Mucosa of rectum (tissue), 2 donors: Measurements from ENCODE around the gene NCAM1.
"Not testable (repeated sequence)": the region's sequence is repeated elsewhere in the genome, so short reads cannot be mapped to it uniquely, and the experiment has no call there.

Experiments used
- H3K27ac ChIP-seq, 2 donors: one replicate each; pipeline ENCODE4 v1.7.0; 2013; ENCODE audit warnings: inconsistent platforms in 2 of 2, low read depth in 2 of 2, low read length in 2 of 2
- H3K27me3 ChIP-seq, 2 donors: one replicate each; pipeline ENCODE4 v1.7.0; 2013; ENCODE audit warnings: low read length in 2 of 2; ENCODE audit not compliant: control insufficient read depth in 2 of 2, insufficient read depth in 2 of 2
- H3K36me3 ChIP-seq, 2 donors: one replicate each; pipeline ENCODE4 v1.7.0; 2013; ENCODE audit warnings: low read length in 2 of 2; ENCODE audit not compliant: control insufficient read depth in 2 of 2, insufficient read depth in 2 of 2
- H3K4me1 ChIP-seq, 2 donors: one replicate each; pipeline ENCODE4 v1.7.0; 2013; ENCODE audit warnings: low read length in 2 of 2, mild to moderate bottlenecking in 1 of 2; ENCODE audit not compliant: control insufficient read depth in 2 of 2, insufficient read depth in 2 of 2
- H3K4me3 ChIP-seq, 2 donors: one replicate each; pipeline ENCODE4 v1.7.0; 2013; ENCODE audit warnings: low read length in 2 of 2
- H3K9ac ChIP-seq, 2 donors: one replicate each; pipeline ENCODE4 v1.7.0; 2013; ENCODE audit warnings: low read length in 2 of 2, low read depth in 1 of 2, mild to moderate bottlenecking in 1 of 2
- H3K9me3 ChIP-seq, 2 donors: one replicate each; pipeline ENCODE4 v1.7.0; 2013; ENCODE audit warnings: low read length in 2 of 2; ENCODE audit not compliant: control insufficient read depth in 2 of 2
- donor health status: healthy.
- donor health status: Normal muscosa, but diverticular disease.

Gene NCAM1

GRCh38 chr11:113289431-113290187 is 328.4 kb downstream of the NCAM1 start:
- Histone ChIP-seq H3K9ac (no peak overlapping the region), H3K27ac (no peak overlapping the region), H3K27me3 (no peaks in the 10 kb centered on the region), H3K9me3 (no peaks in the 10 kb centered on the region), H3K4me1 (no peaks in the 10 kb centered on the region), H3K4me3 (no peak overlapping the region), H3K36me3 (no peaks in the 10 kb centered on the region)

DNA sequence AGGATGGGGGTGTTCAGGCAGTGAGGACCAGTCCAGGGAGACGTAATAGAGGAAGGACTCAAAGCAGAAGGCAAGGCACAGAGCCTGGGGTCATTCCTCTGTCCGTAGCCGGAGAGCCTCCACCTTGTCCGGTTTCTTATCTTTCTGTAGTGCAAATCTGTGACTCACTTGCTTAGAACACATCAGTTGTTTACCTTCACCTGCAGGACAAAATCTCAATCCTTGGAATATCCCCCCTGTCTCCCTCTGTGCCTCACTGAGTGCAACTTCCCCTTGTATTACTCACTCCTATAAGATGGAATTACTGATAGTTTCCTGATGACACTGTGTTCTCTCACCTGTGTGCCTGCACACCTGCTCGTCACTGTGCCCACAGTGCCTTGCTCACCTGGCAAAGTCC is 332.7 kb downstream of the NCAM1 start:
- Histone ChIP-seq H3K36me3 (no peaks in the 10 kb centered on the region), H3K9ac (no peak overlapping the region), H3K27me3 (no peaks in the 10 kb centered on the region), H3K9me3 (no peaks in the 10 kb centered on the region), H3K27ac (no peak overlapping the region), H3K4me1 (no peaks in the 10 kb centered on the region), H3K4me3 (no peak overlapping the region)

GRCh38 chr11:113295993-113296392 is 334.8 kb downstream of the NCAM1 start:
- no peaks in the 10 kb centered on the region for H3K27me3 ChIP-seq
- no peaks in the 10 kb centered on the region for H3K36me3 ChIP-seq
- H3K27ac ChIP-seq: no peak overlapping the region
- H3K4me3 ChIP-seq: no peak overlapping the region
- H3K9me3 ChIP-seq: no peaks in the 10 kb centered on the region
- no peak overlapping the region for H3K9ac ChIP-seq
- H3K4me1 ChIP-seq: no peaks in the 10 kb centered on the region

GRCh38 chr11:113296447-113297205 is 335.4 kb downstream of the NCAM1 start:
- Histone ChIP-seq H3K36me3 (no peaks in the 10 kb centered on the region), H3K27me3 (no peaks in the 10 kb centered on the region), H3K4me3 (no peak overlapping the region), H3K27ac (no peak overlapping the region), H3K9me3 (no peaks in the 10 kb centered on the region), H3K9ac (no peak overlapping the region), H3K4me1 (no peaks in the 10 kb centered on the region)

DNA sequence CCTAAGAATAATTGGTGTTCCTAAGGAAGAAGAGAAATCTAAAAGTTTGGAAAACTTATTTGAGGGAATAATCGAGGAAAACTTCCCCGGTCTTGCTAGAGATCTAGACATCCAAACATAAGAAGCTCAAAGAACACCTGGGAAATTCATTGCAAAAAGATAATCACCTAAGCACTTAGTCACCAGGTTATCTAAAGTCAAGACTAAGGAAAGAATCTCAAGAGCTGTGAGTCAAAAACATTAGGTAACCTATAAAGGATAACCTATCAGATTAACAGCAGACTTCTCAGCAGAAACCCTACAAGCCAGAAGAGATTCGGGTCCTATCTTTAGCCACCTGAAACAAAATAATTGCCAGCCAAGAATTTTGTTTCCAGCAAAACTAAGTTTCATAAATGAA is 337.3 kb downstream of the NCAM1 start:
- not testable (repeated sequence) for H3K9ac ChIP-seq, H3K36me3 ChIP-seq, H3K4me1 ChIP-seq, H3K4me3 ChIP-seq, H3K27me3 ChIP-seq, H3K27ac ChIP-seq, H3K9me3 ChIP-seq

DNA sequence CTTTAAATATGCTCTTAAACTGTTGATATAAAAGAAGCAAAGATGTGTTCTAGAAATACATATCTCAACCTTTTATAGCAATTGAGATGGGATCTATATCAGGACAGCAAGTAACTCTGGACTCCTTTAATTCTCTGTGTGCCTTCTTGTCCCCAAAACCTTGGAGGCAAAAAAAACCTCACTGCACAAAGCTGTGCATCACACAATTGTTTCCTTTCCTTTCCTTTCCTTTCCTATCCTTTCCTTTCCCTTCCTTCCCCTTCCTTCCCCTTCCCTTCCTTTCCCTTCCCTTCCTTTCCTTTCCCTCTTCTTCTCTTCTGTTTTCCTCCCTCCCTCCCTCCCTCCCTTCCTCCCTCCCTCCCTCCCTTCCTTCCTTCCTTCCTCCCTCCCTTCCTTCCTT is 343.7 kb downstream of the NCAM1 start:
- no peaks in the 10 kb centered on the region for H3K27me3 ChIP-seq
- no peak overlapping the region for H3K9ac ChIP-seq
- no peak overlapping the region for H3K4me3 ChIP-seq
- no peak overlapping the region for H3K27ac ChIP-seq
- no peaks in the 10 kb centered on the region for H3K4me1 ChIP-seq
- no peaks in the 10 kb centered on the region for H3K36me3 ChIP-seq
- no peaks in the 10 kb centered on the region for H3K9me3 ChIP-seq

- Histone ChIP-seq H3K4me1 (no peaks in the 10 kb centered on the region), H3K36me3 (no peaks in the 10 kb centered on the region), H3K27ac (no peak overlapping the region), H3K9ac (no peak overlapping the region), H3K4me3 (no peak overlapping the region), H3K9me3 (no peaks in the 10 kb centered on the region), H3K27me3 (no peaks in the 10 kb centered on the region)
Observed at GRCh38 chr11:113305440-113306336, 344.5 kb downstream of the NCAM1 start.

DNA sequence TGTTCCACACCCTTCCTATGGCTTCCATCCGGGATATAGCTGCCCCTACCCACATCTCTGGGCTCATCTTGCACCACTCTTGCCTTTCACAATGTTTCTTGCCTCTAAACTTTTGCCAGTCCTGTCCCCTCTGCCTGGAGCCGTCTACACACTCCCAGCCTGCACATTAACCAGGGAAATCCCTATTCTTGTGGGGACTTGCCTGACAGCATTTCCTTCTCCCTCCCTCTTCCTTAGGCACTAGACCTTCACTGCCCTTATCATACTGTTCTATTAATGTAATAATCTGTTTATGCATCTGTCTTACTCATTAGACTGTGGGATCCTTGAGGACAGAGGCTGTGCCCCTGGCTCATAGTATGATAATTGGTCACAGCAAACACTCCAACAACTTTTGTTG is 347.4 kb downstream of the NCAM1 start:
- H3K27ac ChIP-seq: no peak overlapping the region
- H3K4me3 ChIP-seq: no peak overlapping the region
- no peaks in the 10 kb centered on the region for H3K27me3 ChIP-seq
- no peaks in the 10 kb centered on the region for H3K9me3 ChIP-seq
- H3K36me3 ChIP-seq: no peaks in the 10 kb centered on the region
- no peaks in the 10 kb centered on the region for H3K4me1 ChIP-seq
- no peak overlapping the region for H3K9ac ChIP-seq

DNA sequence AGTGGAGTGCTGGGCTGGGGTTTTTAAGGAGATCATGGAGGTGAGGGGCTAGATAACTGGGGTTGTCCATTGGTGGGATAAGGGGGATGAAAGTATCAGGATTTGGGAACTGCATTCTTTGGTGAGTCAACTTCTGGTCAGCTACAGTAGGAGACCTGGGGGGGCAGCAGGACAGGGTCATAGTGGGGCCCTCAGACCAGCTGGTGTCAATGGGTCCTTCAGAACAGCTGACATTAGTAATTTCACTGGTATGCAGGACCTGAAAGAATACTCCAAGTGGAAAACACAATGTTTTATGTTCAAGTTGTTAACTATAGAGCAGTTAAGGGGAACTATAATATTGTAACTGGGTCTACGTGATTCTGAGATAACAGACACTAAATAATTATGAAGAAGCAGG is 350.3 kb downstream of the NCAM1 start:
- Histone ChIP-seq H3K9me3 (no peaks in the 10 kb centered on the region), H3K27ac (no peak overlapping the region), H3K4me1 (peaks cover 0 to 16% of the 10 kb centered on the region in 2 donors), H3K27me3 (no peaks in the 10 kb centered on the region), H3K36me3 (no peaks in the 10 kb centered on the region), H3K9ac (no peak overlapping the region), H3K4me3 (no peak overlapping the region)

GRCh38 chr11:113313601-113314000 is 352.4 kb downstream of the NCAM1 start:
- Histone ChIP-seq H3K27me3 (no peaks in the 10 kb centered on the region), H3K27ac (no peak overlapping the region), H3K36me3 (peaks cover 2 to 6% of the 10 kb centered on the region in 2 donors), H3K4me3 (peak overlapping the region in 1 of 2 donors; percentile 75), H3K4me1 (peaks cover 0 to 16% of the 10 kb centered on the region in 2 donors), H3K9me3 (no peaks in the 10 kb centered on the region), H3K9ac (no peak overlapping the region)
